Measurements from ENCODE around the gene NSD2.
A peak's percentile ranks its signal among the peaks of the same experiment; 100 is the strongest.
"Not testable (repeated sequence)": the region's sequence is repeated elsewhere in the genome, so short reads cannot be mapped to it uniquely, and the experiment has no call there.

The NSD2 gene

GRCh38 chr4:1899149-1900086 is 28.2 kb downstream of the NSD2 start:
- peak; percentile 50 for DNase-seq (ENCODE audit: low read depth in 2 of 2)

- no peak for DNase-seq (ENCODE audit: low read depth in 2 of 2)
Observed at GRCh38 chr4:1900087-1900433, 28.9 kb downstream of the NSD2 start.

DNA sequence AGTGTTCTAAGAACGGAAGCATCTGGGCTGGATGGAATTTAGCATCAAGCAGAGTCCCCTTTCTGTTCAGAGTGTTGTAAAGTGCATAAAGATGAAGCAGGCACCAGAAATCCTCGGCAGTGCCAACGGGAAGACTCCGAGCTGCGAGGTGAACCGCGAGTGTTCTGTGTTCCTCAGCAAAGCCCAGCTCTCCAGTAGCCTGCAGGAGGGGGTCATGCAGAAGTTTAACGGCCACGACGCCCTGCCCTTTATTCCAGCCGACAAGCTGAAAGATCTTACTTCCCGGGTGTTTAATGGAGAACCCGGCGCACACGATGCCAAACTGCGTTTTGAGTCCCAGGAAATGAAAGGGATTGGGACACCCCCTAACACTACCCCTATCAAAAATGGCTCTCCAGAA is 29.4 kb downstream of the NSD2 start:
- no peak for DNase-seq (ENCODE audit: low read depth in 2 of 2)

- no peak for DNase-seq (ENCODE audit: low read depth in 2 of 2)
Observed at GRCh38 chr4:1901127-1901526, 29.9 kb downstream of the NSD2 start.

DNA sequence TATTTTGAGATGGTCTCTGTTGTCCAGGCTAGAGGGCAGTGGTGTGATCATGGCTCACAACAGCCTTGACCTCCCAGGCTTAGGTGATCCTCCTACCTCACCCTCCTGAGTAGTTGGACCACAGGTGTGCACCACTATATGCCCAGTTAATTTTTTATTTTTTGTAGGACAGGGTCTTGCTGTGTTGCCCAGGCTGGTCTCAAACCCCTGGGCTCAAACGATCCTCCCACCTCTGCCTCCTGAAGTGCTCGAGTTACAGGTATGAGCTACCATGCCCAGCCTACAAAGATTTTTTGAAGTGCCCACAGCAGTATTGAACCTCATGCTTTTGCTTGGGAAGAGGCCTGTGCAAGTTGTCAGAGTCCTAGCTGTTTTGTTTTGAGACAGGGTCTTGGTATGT is 31.1 kb downstream of the NSD2 start:
- no peak for DNase-seq (ENCODE audit: low read depth in 2 of 2)

DNA sequence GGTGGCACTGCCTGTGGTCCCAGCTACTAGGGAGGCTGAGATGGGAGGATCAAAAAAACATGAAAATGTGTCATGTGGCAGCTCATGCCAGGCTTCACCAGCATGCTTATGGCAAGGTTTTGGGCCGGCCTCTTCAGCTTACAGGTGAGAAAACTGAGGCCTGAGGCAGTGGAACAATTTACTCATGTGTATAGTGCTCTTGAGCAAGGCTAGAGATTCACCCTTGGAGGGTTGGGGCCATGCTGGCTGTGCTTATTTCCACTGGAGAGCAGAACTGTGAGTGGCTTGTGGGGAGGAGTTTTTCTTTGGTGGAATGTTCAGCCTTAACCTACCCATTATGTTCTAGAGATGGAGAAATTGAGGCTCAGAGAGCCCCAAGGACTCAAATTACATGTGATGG is 31.8 kb downstream of the NSD2 start:
- DNase-seq (ENCODE audit: low read depth in 2 of 2): peak in 1 of 2 experiments; percentile 12

- DNase-seq (ENCODE audit: low read depth in 2 of 2): no peak
Observed at GRCh38 chr4:1904042-1904441, 32.8 kb downstream of the NSD2 start.

DNA sequence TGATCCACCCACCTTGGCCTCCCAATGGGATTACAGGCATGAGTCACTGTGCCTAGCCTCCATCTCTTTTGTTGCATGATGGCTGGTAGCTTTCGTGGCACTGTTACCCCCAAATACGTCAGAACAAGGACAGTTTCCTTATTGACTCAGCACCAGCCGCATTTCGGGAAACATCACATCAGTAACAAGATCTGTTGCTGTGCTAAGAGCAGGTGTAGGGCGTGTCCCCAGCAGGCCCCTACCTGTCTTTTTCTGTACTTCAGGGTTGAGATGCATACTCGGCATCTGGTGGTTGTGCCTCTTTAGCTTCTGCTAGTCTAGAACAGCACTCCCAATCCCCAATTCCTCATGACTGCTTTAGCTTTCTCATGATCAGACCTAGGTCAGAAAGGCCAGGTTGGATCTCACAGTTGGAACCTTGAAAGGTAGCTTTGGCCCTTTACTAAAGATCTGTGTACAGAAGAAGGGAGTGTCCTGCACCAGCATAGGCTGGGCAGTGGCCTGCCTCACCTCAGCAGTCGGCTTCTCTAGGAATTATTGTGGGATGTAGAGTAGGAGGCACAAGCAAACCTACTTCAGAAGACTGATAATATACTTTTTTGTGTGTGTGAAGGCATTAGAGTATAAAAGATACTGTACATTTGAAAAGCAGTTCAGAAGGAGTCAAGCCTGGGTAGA is 36.8 kb downstream of the NSD2 start:
- no peak for DNase-seq (ENCODE audit: low read depth in 2 of 2)

DNA sequence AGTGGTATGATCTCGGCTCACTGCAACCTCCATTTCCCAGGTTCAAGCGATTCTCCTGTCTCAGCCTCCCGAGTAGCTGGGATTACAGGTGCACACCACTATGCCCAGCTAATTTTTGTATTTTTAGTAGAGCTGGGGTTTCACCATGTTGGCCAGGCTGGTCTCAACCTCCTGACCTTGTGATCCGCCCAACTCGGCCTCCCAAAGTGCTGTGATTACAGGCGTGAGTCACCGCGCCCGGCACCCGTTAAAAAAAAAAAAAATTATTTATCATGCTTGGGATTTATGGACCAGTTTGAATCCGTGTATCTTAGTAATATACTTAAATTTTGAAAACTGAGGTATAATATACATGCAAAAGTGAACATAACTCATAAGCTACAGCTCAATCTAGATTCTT is 38.5 kb downstream of the NSD2 start:
- not testable (repeated sequence) for DNase-seq (ENCODE audit: low read depth in 2 of 2)

GRCh38 chr4:1910643-1911042 is 39.5 kb downstream of the NSD2 start:
- DNase-seq (ENCODE audit: low read depth in 2 of 2): no peak

GRCh38 chr4:1911316-1911715 is 40.1 kb downstream of the NSD2 start:
- not testable (repeated sequence) for DNase-seq (ENCODE audit: low read depth in 2 of 2)

GRCh38 chr4:1922821-1923220 is 51.6 kb downstream of the NSD2 start:
- no peak for DNase-seq (ENCODE audit: low read depth in 2 of 2)

DNA sequence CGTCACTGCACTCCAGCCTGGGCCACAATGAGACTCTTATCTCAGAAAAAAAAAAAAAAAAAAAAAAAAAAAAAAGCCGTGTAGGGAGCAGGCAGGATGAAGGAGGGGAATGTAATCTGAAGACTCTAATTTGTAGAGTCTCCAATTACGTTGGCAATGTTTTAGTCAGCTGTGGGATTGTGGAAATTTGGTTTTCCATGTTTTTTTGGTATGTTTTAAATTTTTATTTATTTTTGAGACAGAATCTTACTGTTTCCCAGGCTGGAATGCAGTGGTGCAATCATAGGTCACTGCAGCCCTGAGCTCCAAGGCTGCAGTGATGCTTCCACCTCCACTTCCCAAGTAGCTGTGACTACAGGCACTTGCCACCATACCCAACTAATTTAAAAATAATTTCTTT is 56.5 kb downstream of the NSD2 start:
- no peak for DNase-seq (ENCODE audit: low read depth in 2 of 2)

- no peak for DNase-seq (ENCODE audit: low read depth in 2 of 2)
Observed at GRCh38 chr4:1928356-1929239, 57.4 kb downstream of the NSD2 start.

DNA sequence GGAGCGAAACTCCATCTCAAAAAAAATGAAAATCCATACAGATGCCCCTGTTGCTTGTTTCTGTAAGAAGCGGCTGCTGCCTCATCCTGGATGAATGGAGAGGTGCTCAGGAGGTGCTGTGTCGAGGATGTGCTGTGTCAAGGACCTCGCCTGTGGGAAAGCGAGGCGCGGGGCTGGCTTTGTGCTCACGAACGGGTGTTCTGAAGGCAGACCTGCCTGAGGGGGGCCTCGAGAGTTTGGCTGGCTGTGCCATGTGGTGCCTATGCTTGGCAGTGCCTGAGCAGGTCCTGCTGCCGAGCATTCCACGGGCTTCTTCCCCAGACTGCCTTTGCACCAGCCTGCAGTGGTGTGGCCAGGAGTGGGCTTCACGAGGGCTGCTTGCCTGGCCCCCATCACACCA is 61.5 kb downstream of the NSD2 start:
- DNase-seq (ENCODE audit: low read depth in 2 of 2): no peak

DNA sequence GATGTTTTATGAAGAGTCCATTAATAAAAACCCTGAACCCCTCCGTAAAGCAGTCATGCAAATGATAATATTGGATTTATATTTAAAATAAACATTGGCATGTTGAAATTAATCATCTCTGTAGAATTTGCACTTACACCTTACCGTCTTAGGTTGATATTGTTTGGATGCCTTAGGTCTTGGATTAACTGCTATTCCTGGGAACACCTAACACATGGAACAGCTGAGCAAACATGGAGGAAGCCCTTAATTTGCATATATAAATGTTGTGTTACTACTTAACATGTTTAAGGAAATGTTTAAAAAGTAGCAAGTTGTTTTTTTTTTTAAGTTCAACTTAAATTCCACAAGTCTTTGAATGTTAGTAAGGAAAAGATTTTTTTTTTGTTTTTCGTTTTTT is 62.5 kb downstream of the NSD2 start:
- no peak for DNase-seq (ENCODE audit: low read depth in 2 of 2)

- no peak for DNase-seq (ENCODE audit: low read depth in 2 of 2)
Observed at GRCh38 chr4:1937550-1937949, 66.4 kb downstream of the NSD2 start.

DNA sequence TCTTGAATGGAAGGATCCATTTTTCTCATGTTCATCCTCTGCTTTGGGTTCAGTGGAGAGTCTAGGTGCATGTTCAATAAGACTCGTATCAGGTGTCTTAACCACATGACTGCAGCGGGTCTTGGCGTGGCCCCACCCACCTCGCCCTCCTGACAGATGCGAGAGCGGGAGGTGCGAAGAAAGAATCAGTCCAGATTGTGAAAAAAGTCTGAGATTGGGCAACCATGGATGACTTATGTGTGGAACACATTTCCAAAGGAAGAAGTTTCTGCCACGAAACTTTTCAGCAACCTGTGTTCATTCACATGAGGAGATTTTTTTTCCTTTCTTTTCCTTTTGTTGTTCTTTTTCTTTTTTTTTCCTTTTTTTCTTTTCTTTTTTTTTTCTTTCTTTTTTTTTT is 66.8 kb downstream of the NSD2 start:
- no peak for DNase-seq (ENCODE audit: low read depth in 2 of 2)

GRCh38 chr4:1939664-1940509 is 68.7 kb downstream of the NSD2 start:
- no peak for DNase-seq (ENCODE audit: low read depth in 2 of 2)

DNA sequence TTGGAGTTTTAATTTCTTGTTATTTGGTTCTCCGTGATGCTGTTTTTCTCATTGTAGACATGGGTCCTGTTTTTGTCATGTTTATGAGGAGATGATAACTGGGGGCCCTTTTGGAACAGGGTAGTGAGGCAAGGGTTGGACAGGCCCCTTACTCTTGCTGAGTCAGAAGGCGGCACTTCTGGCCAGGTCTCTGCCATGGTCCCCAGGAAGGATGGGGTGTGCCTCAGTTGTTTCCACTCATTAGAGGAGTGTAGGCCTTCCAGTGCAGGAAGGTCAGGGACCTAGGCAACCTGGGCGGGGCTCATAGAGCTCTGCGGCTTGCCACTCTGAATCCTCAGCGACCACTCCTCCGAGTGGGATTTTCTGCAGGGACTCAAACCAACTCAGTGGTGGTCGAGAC is 69.4 kb downstream of the NSD2 start:
- DNase-seq (ENCODE audit: low read depth in 2 of 2): no peak

- no peak for DNase-seq (ENCODE audit: low read depth in 2 of 2)
Observed at GRCh38 chr4:1943928-1944327, 72.7 kb downstream of the NSD2 start.
